Measurements from ENCODE around the gene CREB3L4. TPM values are rescaled to one million over a fixed set of nuclear protein-coding genes. Genes with fewer than 3 reads are reported as not detected.

CREB3L4 gene
- total RNA-seq, 2 experiments from 2014 or later, result 2.9 to 3.9 TPM

DNA sequence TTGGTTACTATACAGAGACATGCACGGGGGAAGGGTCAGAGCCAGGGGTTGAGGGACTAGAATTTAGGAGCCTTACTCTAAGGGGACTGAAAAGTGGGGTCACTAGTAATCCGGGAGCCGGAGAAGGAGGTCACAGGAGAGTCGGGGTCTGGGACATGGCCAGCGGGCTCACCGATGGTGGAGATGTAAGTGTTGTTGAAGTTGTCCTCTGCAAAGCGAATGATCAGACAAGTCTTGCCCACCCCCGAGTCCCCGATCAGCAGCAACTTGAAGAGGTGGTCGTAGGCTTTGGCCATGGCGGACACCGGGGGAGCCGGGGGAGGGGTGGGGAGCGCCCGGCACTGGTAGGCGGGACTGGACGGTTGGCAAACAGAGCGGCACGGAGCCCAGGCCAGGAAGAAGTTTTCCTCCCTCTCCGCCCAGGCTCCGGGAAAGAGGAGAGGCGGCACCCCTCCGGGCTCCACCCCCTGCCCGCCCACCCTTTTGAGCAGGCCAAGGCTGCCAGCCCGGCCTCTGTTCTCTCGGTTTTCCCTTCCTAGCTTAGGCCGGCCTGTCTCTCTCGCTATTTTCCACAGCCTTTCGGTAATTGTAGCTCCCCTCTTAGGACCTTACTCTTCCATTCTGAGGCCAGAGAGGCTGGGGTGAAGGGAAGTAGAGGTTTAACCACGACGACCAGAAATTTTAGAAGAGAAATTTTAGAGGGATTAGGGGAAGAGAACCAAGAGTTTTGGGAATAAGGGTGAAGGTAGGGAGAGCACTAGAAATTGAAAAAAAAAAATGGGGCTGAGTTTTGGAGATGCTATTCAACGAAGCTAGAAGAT lies 18.4 kb downstream of the CREB3L4 start, which contains the start of gene RAB13:
Gene RAB13, minus strand, starts transcription at position 399 of the 821 bp plus-strand sequence. Its CDS starts 103 bp downstream, at position 296.
- CTCF ChIA-PET, result interaction anchor here (0.5 to 3.2 kb wide), 17 partner anchors 9 to 194 kb away, joined by 3 to 28 read pairs (median 4); partner anchors contain the start of genes CREB3L4, CRTC2, DENND4B and GATAD2B
- Histone ChIP-seq H3K9me3 (ENCODE audit: control insufficient read depth in 1 of 2, insufficient read depth in 1 of 2, low read length in 2 of 2) (no peaks in the 10 kb centered on the region), H3K4me1 (ENCODE audit: insufficient read depth, low read length) (peaks cover 11% of the 10 kb centered on the region), H3K4me3 (ENCODE audit: low read length) (no peak within 1 kb of the TSS), H3K27me3 (ENCODE audit: control insufficient read depth in 1 of 2, insufficient read depth in 2 of 2, low read length in 2 of 2) (peaks cover 0 to 5% of the 10 kb centered on the region in 2 experiments), H3K27ac (ENCODE audit: low read depth in 1 of 2, low read length in 2 of 2) (peak within 1 kb of the TSS; percentile 41 to 48), H3K36me3 (ENCODE audit: insufficient read depth, low read length) (peaks cover under 1% of the 10 kb centered on the region)
- Mint-ChIP-seq H3K27me3 (peaks cover 17% of the 10 kb centered on the region), H3K36me3 (ENCODE audit: low read depth) (peaks cover 8% of the 10 kb centered on the region), H3K27ac (peak within 1 kb of the TSS; percentile 84), H3K4me3 (peak within 1 kb of the TSS; percentile 62), H3K4me1 (ENCODE audit: low read depth) (peaks cover 20% of the 10 kb centered on the region), H3K9me3 (no peaks in the 10 kb centered on the region)
- intact Hi-C loops (cut with DNase I, micrococcal nuclease), result loop anchor here (1.0 to 5.0 kb wide), 7 partner anchors 65 to 477 kb away; partner anchors contain the start of genes INTS3 (in 1 of the 2) and NPR1 (in 1 of the 2)
- POLR2A ChIA-PET, result interaction anchor here (1.0 to 3.0 kb wide), 11 partner anchors 10 to 352 kb away, joined by 3 to 29 read pairs (median 4); partner anchors contain the start of genes CHTOP, CREB3L4, DENND4B and JTB
- ATAC-seq (ENCODE audit: poor library complexity) (no peak), DNase-seq (peak in 1 of 14 experiments; percentile 15)
- TF ChIP-seq, protein P1, sequence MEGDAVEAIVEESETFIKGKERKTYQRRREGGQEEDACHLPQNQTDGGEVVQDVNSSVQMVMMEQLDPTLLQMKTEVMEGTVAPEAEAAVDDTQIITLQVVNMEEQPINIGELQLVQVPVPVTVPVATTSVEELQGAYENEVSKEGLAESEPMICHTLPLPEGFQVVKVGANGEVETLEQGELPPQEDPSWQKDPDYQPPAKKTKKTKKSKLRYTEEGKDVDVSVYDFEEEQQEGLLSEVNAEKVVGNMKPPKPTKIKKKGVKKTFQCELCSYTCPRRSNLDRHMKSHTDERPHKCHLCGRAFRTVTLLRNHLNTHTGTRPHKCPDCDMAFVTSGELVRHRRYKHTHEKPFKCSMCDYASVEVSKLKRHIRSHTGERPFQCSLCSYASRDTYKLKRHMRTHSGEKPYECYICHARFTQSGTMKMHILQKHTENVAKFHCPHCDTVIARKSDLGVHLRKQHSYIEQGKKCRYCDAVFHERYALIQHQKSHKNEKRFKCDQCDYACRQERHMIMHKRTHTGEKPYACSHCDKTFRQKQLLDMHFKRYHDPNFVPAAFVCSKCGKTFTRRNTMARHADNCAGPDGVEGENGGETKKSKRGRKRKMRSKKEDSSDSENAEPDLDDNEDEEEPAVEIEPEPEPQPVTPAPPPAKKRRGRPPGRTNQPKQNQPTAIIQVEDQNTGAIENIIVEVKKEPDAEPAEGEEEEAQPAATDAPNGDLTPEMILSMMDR (IDR thresholded peaks at IDR 0.05), result no peak

DNA sequence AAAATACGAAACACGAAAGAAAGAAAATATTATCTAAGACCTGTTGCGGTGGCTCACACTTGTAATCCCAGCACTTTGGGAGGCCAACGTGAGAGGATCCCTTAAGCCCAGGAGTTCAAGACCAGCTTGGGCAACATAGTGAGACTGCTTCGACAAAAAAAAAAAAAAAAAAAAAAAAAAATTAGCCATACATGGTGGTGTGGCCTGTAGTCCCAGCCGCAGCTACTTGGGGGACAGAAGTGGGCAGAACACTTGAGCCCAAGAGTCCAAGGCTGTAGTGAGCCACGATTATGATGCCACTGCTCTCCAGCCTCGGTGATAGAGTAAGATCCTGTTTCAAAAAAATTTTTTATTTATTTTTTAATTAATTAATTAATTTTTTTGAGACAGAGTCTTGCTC lies 19.9 kb downstream of the CREB3L4 start:
- ATAC-seq (ENCODE audit: poor library complexity) (no peak), DNase-seq (no peak)
- peaks cover 15% of the 10 kb centered on the region for H3K36me3 ChIP-seq (ENCODE audit: insufficient read depth, low read length)
- CTCF ChIA-PET, result interaction anchor here (1.6 to 3.2 kb wide), 6 partner anchors 10 to 190 kb away, joined by 4 to 28 read pairs (median 14); partner anchors contain the start of genes CREB3L4, CRTC2 and JTB
- intact Hi-C loops (cut with DNase I, micrococcal nuclease), result loop anchor here in 1 of 2 experiments (2.0 to 5.0 kb wide), 4 partner anchors 67 to 479 kb away; partner anchors contain the start of gene INTS3
- H3K27ac Mint-ChIP-seq, result no peak overlapping the region
- H3K9me3 ChIP-seq (ENCODE audit: control insufficient read depth in 1 of 2, insufficient read depth in 1 of 2, low read length in 2 of 2), result no peaks in the 10 kb centered on the region
- H3K4me3 Mint-ChIP-seq, result no peak overlapping the region
- TF ChIP-seq, protein P1 (IDR thresholded peaks at IDR 0.05), result no peak
- H3K27ac ChIP-seq (ENCODE audit: low read depth in 1 of 2, low read length in 2 of 2), result no peak overlapping the region
- POLR2A ChIA-PET, result interaction anchor here (0.7 to 3.0 kb wide), 9 partner anchors 11 to 212 kb away, joined by 3 to 29 read pairs (median 5); partner anchors contain the start of genes CREB3L4, DENND4B, GATAD2B and JTB
- no peak overlapping the region for H3K4me3 ChIP-seq (ENCODE audit: low read length)
- H3K4me1 ChIP-seq (ENCODE audit: insufficient read depth, low read length), result peaks cover 25% of the 10 kb centered on the region
- peaks cover 32% of the 10 kb centered on the region for H3K4me1 Mint-ChIP-seq (ENCODE audit: low read depth)
- H3K9me3 Mint-ChIP-seq, result no peaks in the 10 kb centered on the region
- H3K36me3 Mint-ChIP-seq (ENCODE audit: low read depth), result peaks cover 22% of the 10 kb centered on the region
- peaks cover 17% of the 10 kb centered on the region for H3K27me3 Mint-ChIP-seq
- H3K27me3 ChIP-seq (ENCODE audit: control insufficient read depth in 1 of 2, insufficient read depth in 2 of 2, low read length in 2 of 2), result peaks cover 0 to 5% of the 10 kb centered on the region in 2 experiments

DNA sequence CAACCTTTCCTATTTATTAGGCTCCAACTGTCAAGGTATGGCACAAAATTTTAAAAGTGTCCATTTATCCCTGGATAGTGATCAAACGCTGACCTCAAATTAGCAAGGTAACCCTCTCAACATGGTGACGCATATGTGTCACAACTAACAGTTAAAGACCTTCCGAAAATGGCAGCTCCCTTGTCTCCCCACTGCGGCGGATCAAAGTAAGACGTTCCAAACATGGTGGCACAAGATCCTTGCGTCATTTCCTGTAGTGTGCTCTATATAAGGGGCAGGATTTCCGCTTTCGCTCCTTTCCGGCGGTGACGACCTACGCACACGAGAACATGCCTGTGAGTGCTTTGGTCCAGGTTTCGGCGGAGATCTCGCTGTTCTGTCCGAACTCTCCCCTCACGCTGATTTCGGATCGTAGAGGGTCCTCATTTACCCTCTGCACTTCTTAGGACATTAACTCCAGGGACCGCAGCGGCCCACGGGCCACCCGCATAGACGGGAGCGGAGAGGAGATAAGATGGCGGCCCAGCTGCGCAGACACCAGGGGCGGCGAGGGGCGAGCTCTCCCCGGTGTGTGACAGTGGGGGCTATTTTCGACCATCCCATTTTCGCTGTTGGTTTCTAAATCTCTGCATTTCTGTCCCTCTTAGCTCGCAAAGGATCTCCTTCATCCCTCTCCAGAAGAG lies 22.9 kb downstream of the CREB3L4 start, which contains the start of gene RPS27:
Gene RPS27, plus strand, starts transcription at position 295 of the 683 bp plus-strand sequence. Its CDS starts 35 bp downstream, at position 330.
- ATAC-seq (ENCODE audit: poor library complexity) (peak; percentile 85), DNase-seq (peak; percentile 77 to 98 (median 84))
- no peaks in the 10 kb centered on the region for H3K9me3 Mint-ChIP-seq
- ChIA-PET CTCF (interaction anchor here (0.6 to 1.3 kb wide), 5 partner anchors 23 to 207 kb away, joined by 3 to 6 read pairs (median 4); partner anchors contain the start of genes CREB3L4, DENND4B and GATAD2B), POLR2A (interaction anchor here (0.6 to 4.8 kb wide), 59 partner anchors 11 to 1867 kb away, joined by 3 to 120 read pairs (median 5); partner anchors contain the start of genes CHTOP, CREB3L4, CRTC2 and DENND4B)
- H3K27ac Mint-ChIP-seq, result peak within 1 kb of the TSS; percentile 96
- H3K9me3 ChIP-seq (ENCODE audit: control insufficient read depth in 1 of 2, insufficient read depth in 1 of 2, low read length in 2 of 2), result no peaks in the 10 kb centered on the region
- H3K4me1 Mint-ChIP-seq (ENCODE audit: low read depth), result peaks cover 49% of the 10 kb centered on the region
- peaks cover 40% of the 10 kb centered on the region for H3K4me1 ChIP-seq (ENCODE audit: insufficient read depth, low read length)
- H3K27me3 Mint-ChIP-seq, result peaks cover 9% of the 10 kb centered on the region
- peaks cover 36% of the 10 kb centered on the region for H3K36me3 ChIP-seq (ENCODE audit: insufficient read depth, low read length)
- intact Hi-C loops (cut with DNase I, micrococcal nuclease), result loop anchor here (1.0 to 5.0 kb wide), 14 partner anchors 12 to 320 kb away; partner anchors contain the start of genes CRTC2 (in 2 of the 2), HAX1 (in 2 of the 2), ILF2 (in 2 of the 2) and JTB (in 1 of the 2)
- peak within 1 kb of the TSS; percentile 71 for H3K4me3 ChIP-seq (ENCODE audit: low read length)
- H3K4me3 Mint-ChIP-seq, result peak within 1 kb of the TSS; percentile 97
- H3K27me3 ChIP-seq (ENCODE audit: control insufficient read depth in 1 of 2, insufficient read depth in 2 of 2, low read length in 2 of 2), result peaks cover 0 to 3% of the 10 kb centered on the region in 2 experiments
- TF ChIP-seq, protein P1 (IDR thresholded peaks at IDR 0.05), result no peak
- H3K36me3 Mint-ChIP-seq (ENCODE audit: low read depth), result peaks cover 52% of the 10 kb centered on the region
- peak within 1 kb of the TSS; percentile 97 for H3K27ac ChIP-seq (ENCODE audit: low read depth in 1 of 2, low read length in 2 of 2)

Data from CD4-positive, alpha-beta T cell (primary cell).